CD4-positive, alpha-beta T cell (primary cell): ENCODE measurements around the gene SLC27A1. TPM values are rescaled to one million over a fixed set of nuclear protein-coding genes. Genes with fewer than 3 reads are reported as not detected.

Source experiments
- ATAC-seq: fragments of 200-7000 bp; cut with Tn5 transposase; one replicate; pipeline ENCODE4 v1.10.0; 2022; ENCODE audit warnings: mild to moderate bottlenecking; ENCODE audit not compliant: poor library complexity
- CTCF ChIA-PET: fragments of 350-600 bp; sonication (Branson Sonifier 250); formaldehyde crosslinking; loops from one replicate; lab custom pipeline; 2021; ENCODE audit warnings: antibody characterized with exemption, inconsistent platforms; lab: Charles Lee
- POLR2A ChIA-PET: fragments of 350-600 bp; sonication (Branson Sonifier 250); formaldehyde crosslinking; loops from one replicate; lab custom pipeline; 2021; ENCODE audit warnings: antibody characterized with exemption, inconsistent platforms; lab: Charles Lee
- DNase-seq, 14 experiments: peaks; one replicate each; pipeline ENCODE4 v3.0.0-alpha.2; 2013 to 2020; ENCODE audit warnings: mixed read lengths in 2 of 14
- H3K27ac ChIP-seq, 2 donors: one replicate each; pipeline versions ENCODE4 v1.5.1 to v1.7.0; 2013; ENCODE audit warnings: low read length in 2 of 2, low read depth in 1 of 2, mild to moderate bottlenecking in 1 of 2
- H3K27me3 ChIP-seq, 2 experiments: 1 replicate in 1 of 2; 2 replicates in 1 of 2; pipeline versions ENCODE4 v1.6.1 to v1.7.0; 2013; ENCODE audit warnings: low read length in 2 of 2, control low read depth in 1 of 2, mild to moderate bottlenecking in 1 of 2, moderate library complexity in 1 of 2; ENCODE audit not compliant: insufficient read depth in 2 of 2, control insufficient read depth in 1 of 2
- H3K36me3 ChIP-seq: one replicate; pipeline ENCODE4 v1.6.1; 2013; ENCODE audit warnings: low read length, control low read depth; ENCODE audit not compliant: insufficient read depth
- H3K4me1 ChIP-seq: one replicate; pipeline ENCODE4 v1.6.1; 2013; ENCODE audit warnings: low read length, control low read depth; ENCODE audit not compliant: insufficient read depth
- H3K4me3 ChIP-seq: one replicate; pipeline ENCODE4 v1.5.1; 2013; ENCODE audit warnings: mild to moderate bottlenecking, low read length, moderate library complexity
- H3K9me3 ChIP-seq, 2 experiments: 1 replicate in 1 of 2; 2 replicates in 1 of 2; pipeline versions ENCODE4 v1.6.1 to v1.7.0; 2013; ENCODE audit warnings: low read length in 2 of 2, mild to moderate bottlenecking in 2 of 2, control low read depth in 1 of 2, moderate library complexity in 1 of 2; ENCODE audit not compliant: control insufficient read depth in 1 of 2, insufficient read depth in 1 of 2
- H3K27ac Mint-ChIP-seq: one replicate; pipeline ENCODE4 v1.8.0; 2020; ENCODE audit warnings: mixed read lengths
- H3K27me3 Mint-ChIP-seq: one replicate; pipeline ENCODE4 v1.8.0; 2021; ENCODE audit warnings: mixed read lengths
- H3K36me3 Mint-ChIP-seq: one replicate; pipeline ENCODE4 v1.8.0; 2021; ENCODE audit warnings: low read depth, mixed read lengths
- H3K4me1 Mint-ChIP-seq: one replicate; pipeline ENCODE4 v1.8.0; 2021; ENCODE audit warnings: low read depth, mixed read lengths
- H3K4me3 Mint-ChIP-seq: one replicate; pipeline ENCODE4 v1.8.0; 2020; ENCODE audit warnings: mild to moderate bottlenecking, mixed read lengths
- H3K9me3 Mint-ChIP-seq: one replicate; pipeline ENCODE4 v1.8.0; 2020; ENCODE audit warnings: mixed read lengths
- CTCF ChIP-seq: fragments of 200-600 bp; IDR thresholded peaks from one replicate; pipeline ENCODE4 v1.8.0; 2022; ENCODE audit warnings: antibody characterized with exemption, mild to moderate bottlenecking
- intact Hi-C, 2 experiments: fragments of 100-400 bp; cut with DNase I in 1 of 2; cut with micrococcal nuclease in 1 of 2; formaldehyde crosslinking; loops; one replicate each; pipeline versions ENCODE4 v1.15.1 to v1.9.0; 2023 to 2025; cut with DNase I, micrococcal nuclease
- total RNA-seq, 174 experiments: library from RNA in 2 of 174; stranded (reverse) in 2 of 174; gene quantifications; one replicate each; pipeline ENCODE4 v1.2.3 and lab custom pipeline; 2021 to 2026

SLC27A1 gene
- total RNA-seq, 2 experiments from 2014 or later = 3.0 TPM

DNA sequence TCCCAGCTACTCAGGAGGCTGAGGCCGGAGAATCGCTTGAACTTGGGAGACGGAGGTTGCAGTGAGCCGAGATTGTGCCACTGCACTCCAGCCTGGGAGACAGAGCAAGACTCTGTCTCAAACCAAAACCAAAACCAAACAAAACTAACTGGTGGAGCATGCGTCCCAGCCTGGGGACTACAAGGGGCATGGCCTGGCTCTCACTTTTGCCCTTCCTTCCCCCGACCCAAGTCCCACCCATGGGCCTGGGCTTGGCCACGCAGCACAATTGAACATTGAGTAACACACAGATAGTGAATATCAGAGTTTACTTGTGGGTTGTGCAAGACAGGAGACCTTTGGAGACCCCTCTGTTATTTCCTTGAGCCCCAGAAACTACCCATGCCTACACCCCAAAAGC lies 35.1 kb upstream of the SLC27A1 start:
- Histone ChIP-seq H3K36me3 (no peaks in the 10 kb centered on the region), H3K27ac (no peak overlapping the region), H3K4me1 (no peaks in the 10 kb centered on the region), H3K27me3 (no peaks in the 10 kb centered on the region), H3K4me3 (no peak overlapping the region), H3K9me3 (peaks cover 0 to 9% of the 10 kb centered on the region in 2 experiments)
- Mint-ChIP-seq H3K9me3 (no peaks in the 10 kb centered on the region), H3K27me3 (no peaks in the 10 kb centered on the region), H3K4me1 (no peaks in the 10 kb centered on the region), H3K36me3 (no peaks in the 10 kb centered on the region), H3K27ac (no peak overlapping the region), H3K4me3 (no peak overlapping the region)
- CTCF ChIA-PET = no interaction called here
- intact Hi-C loops = no loop called here
- no peak for TF ChIP-seq CTCF
- no peak for ATAC-seq
- DNase-seq = no peak
- POLR2A ChIA-PET = no interaction called here

- H3K9me3 Mint-ChIP-seq = no peaks in the 10 kb centered on the region
- no peak for TF ChIP-seq CTCF
- no peak overlapping the region for H3K27ac Mint-ChIP-seq
- H3K36me3 Mint-ChIP-seq = no peaks in the 10 kb centered on the region
- ChIA-PET CTCF (no interaction called here), POLR2A (no interaction called here)
- ATAC-seq = no peak
- H3K4me3 Mint-ChIP-seq = no peak overlapping the region
- H3K4me1 Mint-ChIP-seq = no peaks in the 10 kb centered on the region
- Histone ChIP-seq H3K27ac (no peak overlapping the region), H3K27me3 (peaks cover 0 to 2% of the 10 kb centered on the region in 2 experiments), H3K36me3 (no peaks in the 10 kb centered on the region), H3K4me3 (no peak overlapping the region), H3K4me1 (no peaks in the 10 kb centered on the region), H3K9me3 (peaks cover under 1 to 9% of the 10 kb centered on the region in 2 experiments)
- DNase-seq = no peak
- intact Hi-C loops = no loop called here
- no peaks in the 10 kb centered on the region for H3K27me3 Mint-ChIP-seq
Measured at GRCh38 chr19:17436094-17436873, 34.0 kb upstream of the SLC27A1 start.

- H3K9me3 ChIP-seq = peaks cover 4 to 9% of the 10 kb centered on the region in 2 experiments
- ChIA-PET CTCF (no interaction called here), POLR2A (no interaction called here)
- no peak for DNase-seq
- intact Hi-C loops = no loop called here
- no peak for TF ChIP-seq CTCF
- H3K4me3 Mint-ChIP-seq = no peak overlapping the region
- no peaks in the 10 kb centered on the region for H3K36me3 Mint-ChIP-seq
- no peak overlapping the region for H3K27ac Mint-ChIP-seq
- no peaks in the 10 kb centered on the region for H3K27me3 Mint-ChIP-seq
- H3K9me3 Mint-ChIP-seq = no peaks in the 10 kb centered on the region
- H3K4me3 ChIP-seq = no peak overlapping the region
- H3K27ac ChIP-seq = no peak overlapping the region
- no peak for ATAC-seq
- H3K4me1 ChIP-seq = no peaks in the 10 kb centered on the region
- H3K27me3 ChIP-seq = peaks cover 0 to 2% of the 10 kb centered on the region in 2 experiments
- H3K4me1 Mint-ChIP-seq = no peaks in the 10 kb centered on the region
- no peaks in the 10 kb centered on the region for H3K36me3 ChIP-seq
Measured at GRCh38 chr19:17436874-17437267, 33.5 kb upstream of the SLC27A1 start.
